Daoy (cell line): ENCODE results near the gene MYO5B. TPM values are rescaled to one million over a fixed set of nuclear protein-coding genes. Genes with fewer than 3 reads are reported as not detected.

Experiments used
- DNase-seq: peaks from one replicate; pipeline ENCODE4 v3.0.0-alpha.2; 2015; ENCODE audit warnings: low read depth
- total RNA-seq: library from RNA; depleted of rRNA; stranded (reverse); fragments of >200 nt; shearing (Covaris generic); gene quantifications from 2 replicates; pipeline ENCODE4 v1.2.3, GENCODE V29; 2014

MYO5B gene
- total RNA-seq, 1 experiment from 2014 or later: 3.1 TPM

GRCh38 chr18:50151926-50152325 lies 43.0 kb downstream of the MYO5B start:
- peak; percentile 65 for DNase-seq

- DNase-seq: no peak
Measured at GRCh38 chr18:50144540-50144939, 50.4 kb downstream of the MYO5B start.

- no peak for DNase-seq
Measured at GRCh38 chr18:50143886-50144285, 51.1 kb downstream of the MYO5B start.

GRCh38 chr18:50143294-50143693 lies 51.7 kb downstream of the MYO5B start:
- no peak for DNase-seq

DNA sequence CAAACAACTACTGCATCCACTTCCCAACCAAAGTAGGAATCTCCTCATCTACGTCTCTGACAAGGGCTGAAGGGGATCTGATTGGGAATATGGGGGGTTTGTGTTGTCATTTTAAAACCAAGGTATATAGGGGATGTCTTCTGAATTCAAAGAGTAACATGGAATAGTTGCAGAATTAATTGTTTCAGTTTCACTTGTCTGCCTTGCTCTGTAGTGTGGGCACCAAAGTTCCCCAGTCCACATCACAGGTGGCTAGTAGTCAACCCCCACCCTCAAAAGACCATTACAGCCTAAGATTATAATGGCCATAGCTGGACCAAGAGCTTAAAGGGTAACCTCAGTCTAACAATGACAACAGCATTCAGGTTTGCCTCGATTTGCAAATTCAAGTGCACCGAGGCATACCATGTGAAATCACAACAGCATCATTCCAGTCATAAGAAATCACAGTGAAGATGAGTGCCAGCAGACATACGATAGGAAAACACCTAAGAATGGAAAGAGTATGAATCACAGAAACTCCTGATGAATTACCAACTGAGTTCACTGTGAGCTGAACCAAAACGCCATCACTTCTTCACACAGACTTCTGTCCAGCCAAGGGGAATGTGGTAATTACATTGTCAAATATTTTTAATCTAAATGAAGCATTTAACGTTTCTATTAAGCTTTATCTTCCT lies 52.4 kb downstream of the MYO5B start:
- no peak for DNase-seq

DNA sequence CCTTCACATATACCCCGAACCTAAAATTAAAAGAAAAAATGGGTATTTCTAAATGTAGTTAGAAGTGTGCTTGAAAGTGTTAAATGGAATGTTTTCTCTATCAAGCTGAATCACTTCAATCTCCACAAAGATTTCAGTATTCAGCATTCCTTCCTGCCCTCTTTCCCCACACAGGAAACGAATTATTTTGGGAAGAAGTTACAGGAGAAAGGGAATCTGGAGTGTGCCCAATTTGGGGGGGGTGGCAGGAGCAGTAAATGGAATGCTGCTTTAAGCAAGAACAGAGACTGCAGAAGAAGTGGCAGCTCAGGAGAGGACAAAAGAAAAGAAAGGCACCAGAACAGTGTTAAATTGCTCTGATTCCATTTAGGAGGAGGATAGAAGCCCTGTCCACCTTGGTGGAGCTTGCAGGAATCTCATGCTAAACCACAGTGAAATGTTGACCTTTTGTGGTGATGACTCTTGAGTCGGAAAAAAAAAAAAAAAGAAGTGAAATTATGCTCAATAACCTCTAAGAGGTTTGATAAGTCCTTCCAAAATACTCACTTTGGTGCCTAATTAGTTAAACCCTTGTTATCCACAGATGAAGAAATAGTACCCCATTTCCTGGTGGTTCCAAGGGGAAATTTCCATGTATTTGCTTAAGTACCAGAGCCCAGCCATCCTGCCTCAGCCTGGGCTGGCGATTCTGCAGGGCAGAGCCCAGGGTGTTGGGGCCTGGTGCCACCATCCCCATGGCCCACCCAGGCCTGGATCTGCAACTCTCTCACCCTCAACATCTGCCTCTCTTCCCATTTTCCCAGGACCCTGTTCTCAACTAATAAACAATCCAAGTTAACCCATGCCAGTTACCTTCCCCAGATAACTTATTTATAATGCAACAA lies 56.5 kb downstream of the MYO5B start:
- peak; percentile 31 for DNase-seq

- DNase-seq: no peak
Measured at GRCh38 chr18:50135903-50136302, 59.0 kb downstream of the MYO5B start.

GRCh38 chr18:50133526-50133925 lies 61.4 kb downstream of the MYO5B start:
- no peak for DNase-seq

GRCh38 chr18:50131591-50131990 lies 63.4 kb downstream of the MYO5B start:
- DNase-seq: peak; percentile 25

DNA sequence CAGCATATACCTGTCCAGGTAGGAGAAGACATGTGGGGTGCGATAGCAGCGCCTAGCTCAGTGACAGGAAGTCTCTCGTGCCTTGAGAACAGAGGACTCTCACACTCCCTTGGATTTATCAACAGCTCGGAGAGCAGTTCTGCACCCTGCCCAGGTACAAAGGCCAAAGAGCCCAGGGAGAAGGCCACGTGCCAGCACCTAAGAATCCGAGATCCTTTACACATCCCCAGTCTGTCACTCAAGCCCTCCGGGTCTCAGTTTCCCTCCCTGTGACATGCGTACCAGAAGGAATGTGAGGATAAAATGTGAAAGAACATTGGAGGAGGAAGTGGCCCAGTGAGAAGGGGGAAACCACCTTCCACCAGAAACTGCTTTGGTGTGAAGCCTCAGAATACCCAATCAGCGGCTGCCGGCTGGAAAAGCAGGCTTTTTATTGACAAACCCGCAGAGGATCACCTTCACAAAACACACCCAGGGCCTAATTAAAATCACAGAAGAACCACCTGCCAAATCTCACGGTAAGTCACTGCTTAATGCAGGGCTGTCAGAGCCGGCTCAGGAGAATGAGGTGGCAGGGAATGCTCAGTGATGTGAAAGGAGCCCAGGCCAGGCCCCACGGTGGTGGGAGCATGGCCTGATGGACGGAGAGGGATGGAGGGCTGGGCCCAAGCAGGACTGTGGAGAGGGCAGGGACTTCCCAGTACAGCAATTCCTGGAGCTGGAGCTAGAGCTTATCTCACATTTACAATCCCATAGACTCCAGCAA lies 66.3 kb downstream of the MYO5B start:
- no peak for DNase-seq

DNA sequence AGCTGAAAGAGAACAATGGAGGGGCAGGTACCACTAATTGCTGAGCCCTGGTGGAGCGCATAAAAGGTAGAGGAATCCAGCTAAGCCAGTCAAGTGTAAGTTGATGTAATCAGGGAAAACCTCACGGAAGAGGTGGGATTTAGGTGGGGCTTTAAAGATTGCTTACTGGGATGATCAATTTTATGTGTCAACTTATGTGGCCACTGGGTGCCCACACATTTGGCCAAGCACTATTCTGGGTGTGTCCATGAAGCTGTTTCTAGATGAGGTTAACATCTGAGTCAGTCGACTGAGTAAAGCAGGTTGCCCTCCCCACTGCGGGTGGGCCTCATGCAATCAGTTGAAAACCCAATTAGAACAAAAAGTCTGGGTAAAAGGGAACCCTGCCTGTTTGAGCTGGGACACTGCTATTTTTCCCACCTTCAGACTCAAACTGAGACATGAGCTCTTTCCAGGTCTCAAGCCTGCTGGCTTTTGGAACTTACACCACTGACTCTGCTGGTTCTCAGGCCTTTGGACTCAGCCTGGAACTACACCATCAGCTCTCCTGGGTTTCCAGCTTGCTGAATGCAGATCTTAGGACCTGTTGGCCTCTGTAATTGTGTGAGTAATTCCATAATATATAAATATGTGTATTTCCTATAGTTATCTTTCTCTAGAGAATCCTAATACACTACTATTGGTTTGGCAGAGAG lies 67.3 kb downstream of the MYO5B start:
- DNase-seq: peak; percentile 19

GRCh38 chr18:50126471-50126870 lies 68.5 kb downstream of the MYO5B start:
- no peak for DNase-seq

DNA sequence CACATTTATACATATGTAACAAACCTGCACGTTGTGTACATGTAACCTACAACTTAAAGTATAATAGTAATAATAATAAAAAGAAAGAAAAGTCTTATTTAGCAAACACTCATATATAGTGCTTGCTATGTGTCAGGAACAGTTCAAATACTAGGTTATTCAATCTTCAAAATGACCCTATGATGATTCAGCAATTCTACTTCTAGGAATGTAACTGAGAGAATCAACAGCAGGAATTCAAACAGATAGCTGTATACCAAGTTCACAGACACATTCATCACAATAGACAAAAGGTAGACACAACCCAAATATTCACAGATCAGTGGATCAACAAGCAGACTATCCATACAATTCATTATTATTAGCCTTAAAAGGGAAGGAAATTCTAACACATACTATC lies 69.5 kb downstream of the MYO5B start:
- DNase-seq: no peak

GRCh38 chr18:50119296-50119695 lies 75.7 kb downstream of the MYO5B start:
- no peak for DNase-seq

DNA sequence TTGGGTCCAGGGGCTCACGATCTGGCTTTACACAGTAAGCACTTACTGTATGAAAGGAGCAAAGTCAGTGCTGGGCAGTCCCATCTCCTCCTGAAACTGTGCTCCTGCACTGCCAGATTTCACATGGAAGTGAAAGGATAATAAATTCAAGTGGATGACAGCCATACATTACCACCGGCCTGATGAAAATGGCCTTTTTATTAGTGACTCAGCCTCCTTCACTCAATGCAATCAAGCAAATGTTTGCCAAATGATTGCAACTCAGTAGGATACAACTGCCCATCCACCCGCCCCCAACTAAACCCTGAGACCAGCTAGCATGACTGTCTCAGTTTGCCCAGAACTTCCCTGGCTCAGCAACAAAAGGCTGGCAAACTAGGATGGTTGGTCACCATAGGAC lies 77.1 kb downstream of the MYO5B start:
- DNase-seq: no peak

DNA sequence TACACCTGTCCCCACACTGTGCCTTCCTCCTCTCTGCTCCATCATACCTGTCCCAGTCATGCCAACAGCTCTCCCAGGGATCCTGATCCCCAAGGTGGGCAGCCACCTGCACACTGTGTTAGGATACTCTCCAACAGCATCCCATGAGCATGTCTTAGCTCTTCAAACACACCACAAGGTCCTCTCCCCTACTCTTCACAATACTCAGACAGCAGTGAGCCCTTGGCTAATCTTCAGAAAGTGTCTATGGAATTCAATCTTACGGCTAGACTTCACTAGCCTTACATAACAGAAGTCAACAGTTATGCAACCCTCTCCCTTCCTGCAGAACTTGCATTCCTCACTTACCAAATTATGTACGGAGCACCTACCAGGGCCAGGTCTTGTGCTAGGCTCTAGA lies 79.9 kb downstream of the MYO5B start:
- DNase-seq: no peak

- DNase-seq: no peak
Measured at GRCh38 chr18:50114448-50114847, 80.5 kb downstream of the MYO5B start.

DNA sequence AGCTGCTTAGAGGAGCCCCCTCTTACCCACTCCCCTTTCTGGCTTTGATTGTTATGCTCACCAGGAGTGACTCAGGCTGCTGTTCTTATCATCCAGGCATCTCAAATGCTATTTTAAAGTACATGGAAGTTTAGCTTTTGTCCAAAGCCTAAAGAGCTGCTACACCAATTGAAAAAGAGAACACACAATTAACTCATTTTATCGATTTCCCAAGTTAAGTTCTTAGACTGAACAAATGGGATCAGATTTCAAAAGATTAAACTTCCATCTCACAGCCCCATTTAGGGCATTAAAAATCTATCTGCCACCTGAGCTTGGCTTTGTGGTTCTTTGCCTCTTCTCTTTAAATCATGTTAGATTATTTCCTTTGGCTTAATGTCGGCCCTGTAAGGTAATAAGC lies 81.2 kb downstream of the MYO5B start:
- no peak for DNase-seq

DNA sequence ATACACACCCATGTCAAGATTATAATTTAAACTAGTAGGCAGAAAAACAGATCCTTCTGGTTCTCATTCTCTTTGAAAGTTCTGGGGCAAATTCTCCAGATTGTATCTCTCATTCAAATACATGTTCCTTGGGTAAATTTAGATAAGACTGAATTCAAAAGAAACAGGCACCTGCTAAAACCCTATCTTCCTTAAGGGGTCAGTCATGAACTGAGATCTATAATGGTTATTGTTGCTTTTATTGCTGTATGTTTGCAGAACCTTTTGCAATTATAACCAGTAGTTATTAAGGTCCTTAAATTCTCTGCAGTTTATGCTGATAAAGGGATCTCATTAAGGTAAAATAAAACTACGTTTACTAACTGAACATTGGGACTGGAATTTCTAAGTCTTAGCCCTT lies 83.5 kb downstream of the MYO5B start:
- no peak for DNase-seq

DNA sequence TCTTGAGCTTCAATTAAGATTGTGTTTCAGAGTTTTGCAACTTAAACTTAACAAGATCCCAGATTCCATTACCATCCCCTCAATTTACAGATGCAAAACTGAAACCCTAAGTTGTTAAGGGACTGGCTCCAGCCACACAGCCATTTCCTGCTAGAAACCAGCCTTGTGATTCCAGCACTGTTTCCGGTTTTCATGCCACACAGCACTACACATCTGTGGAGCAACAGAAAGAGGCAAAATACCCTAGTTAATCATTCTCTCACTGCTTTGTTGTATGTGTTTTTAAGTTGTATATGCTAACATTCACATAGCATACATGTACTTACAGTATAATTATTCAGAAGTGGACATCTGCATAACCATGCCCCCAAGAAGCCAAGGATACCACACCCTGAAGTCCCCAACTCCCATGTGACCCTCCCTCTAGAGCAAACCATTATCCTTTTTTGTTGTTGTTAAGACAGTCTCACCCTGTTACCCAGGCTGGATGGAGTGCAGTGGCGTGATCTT lies 87.4 kb downstream of the MYO5B start:
- no peak for DNase-seq

- DNase-seq: no peak
Measured at GRCh38 chr18:50105027-50105426, 89.9 kb downstream of the MYO5B start.

DNA sequence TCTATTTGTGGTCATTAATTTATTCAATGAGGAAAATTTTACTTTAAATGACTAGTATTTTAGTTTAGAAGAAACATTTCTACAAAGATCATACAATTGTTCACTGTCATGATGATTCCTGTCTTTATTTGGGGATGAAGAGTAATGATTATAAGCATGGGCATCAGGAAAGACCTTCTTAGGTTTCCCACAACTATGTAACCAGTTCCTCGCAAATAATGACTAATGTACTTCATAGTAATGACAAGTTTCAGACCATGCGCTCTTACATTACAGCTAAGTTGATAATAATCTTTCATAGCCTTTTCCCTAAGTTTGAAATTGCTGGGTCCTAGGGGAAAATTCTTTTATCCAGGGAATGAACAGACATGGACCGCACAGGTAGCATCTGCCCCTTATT lies 90.5 kb downstream of the MYO5B start:
- peak; percentile 11 for DNase-seq
